DND-41 (cell line): Measurements from ENCODE around the gene SLC36A4.

Experiments used
- EZH2 ChIP-seq: IDR thresholded peaks from 3 replicates; pipeline ENCODE4 v1.6.1; 2012; ENCODE audit warnings: borderline replicate concordance, low read depth, mild to moderate bottlenecking, moderate library complexity, low read length, inconsistent platforms; ENCODE audit not compliant: severe bottlenecking
- TF ChIP-seq, protein P1 (sequence below): IDR thresholded peaks from 2 replicates; pipeline ENCODE4 v1.5.1; 2012; ENCODE audit warnings: borderline replicate concordance, low read length, moderate library complexity, mild to moderate bottlenecking; ENCODE audit not compliant: poor library complexity, severe bottlenecking; ENCODE audit errors: extremely low read depth

DNA sequence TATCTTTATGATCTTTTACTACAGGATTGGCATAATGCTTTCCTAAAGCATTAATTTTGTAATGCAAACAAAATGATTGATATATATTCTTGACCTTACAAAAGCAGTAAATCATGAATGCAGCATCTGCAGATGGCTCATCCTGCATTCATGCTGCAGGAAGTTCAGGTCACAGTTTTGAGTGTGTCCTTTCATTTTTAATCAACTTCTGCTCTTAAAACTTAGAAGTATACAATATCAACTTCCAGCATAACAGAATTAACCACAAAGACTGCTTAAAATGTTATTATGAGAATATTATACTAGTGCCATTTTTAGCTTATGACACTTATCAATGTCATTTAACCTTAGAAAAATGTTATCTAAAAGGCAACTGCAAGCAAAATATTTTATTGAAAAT lies 54.0 kb downstream of the SLC36A4 start:
- TF ChIP-seq, protein P1, sequence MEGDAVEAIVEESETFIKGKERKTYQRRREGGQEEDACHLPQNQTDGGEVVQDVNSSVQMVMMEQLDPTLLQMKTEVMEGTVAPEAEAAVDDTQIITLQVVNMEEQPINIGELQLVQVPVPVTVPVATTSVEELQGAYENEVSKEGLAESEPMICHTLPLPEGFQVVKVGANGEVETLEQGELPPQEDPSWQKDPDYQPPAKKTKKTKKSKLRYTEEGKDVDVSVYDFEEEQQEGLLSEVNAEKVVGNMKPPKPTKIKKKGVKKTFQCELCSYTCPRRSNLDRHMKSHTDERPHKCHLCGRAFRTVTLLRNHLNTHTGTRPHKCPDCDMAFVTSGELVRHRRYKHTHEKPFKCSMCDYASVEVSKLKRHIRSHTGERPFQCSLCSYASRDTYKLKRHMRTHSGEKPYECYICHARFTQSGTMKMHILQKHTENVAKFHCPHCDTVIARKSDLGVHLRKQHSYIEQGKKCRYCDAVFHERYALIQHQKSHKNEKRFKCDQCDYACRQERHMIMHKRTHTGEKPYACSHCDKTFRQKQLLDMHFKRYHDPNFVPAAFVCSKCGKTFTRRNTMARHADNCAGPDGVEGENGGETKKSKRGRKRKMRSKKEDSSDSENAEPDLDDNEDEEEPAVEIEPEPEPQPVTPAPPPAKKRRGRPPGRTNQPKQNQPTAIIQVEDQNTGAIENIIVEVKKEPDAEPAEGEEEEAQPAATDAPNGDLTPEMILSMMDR, result no peak
- TF ChIP-seq EZH2, result no peak
